Activated CD4-positive, alpha-beta T cell treated with anti-CD3 and anti-CD28 coated beads, Interleukin-2, amount 50 U/mL, for 1 hour (primary cell): ENCODE measurements around the gene KCNQ1OT1.
A peak's percentile ranks its signal among the peaks of the same experiment; 100 is the strongest.

ENCODE experiments used
- DNase-seq: peaks from one replicate; pipeline ENCODE4 v3.0.0-alpha.2; 2020

The KCNQ1OT1 gene

DNA sequence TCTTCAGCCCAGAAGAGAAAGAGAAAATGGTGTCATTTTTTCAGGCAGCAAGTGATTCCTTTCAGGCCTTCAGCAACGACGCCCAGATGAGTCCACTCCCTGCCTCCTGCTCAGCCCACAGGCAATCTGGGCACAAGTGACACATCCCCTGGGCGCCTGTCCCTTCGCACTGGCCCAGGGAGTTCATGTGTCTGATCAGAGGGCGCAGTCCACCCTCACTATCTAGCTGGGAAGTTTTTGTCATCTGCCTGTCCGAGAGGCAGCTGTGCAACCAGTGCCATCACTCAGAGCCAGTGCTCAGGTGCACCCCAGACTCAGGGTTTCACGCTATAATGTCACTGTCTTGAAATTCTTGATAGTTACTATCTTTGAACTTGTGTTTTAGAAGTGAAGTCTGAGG, 1.4 kb upstream of the KCNQ1OT1 start:
- DNase-seq: no peak

DNA sequence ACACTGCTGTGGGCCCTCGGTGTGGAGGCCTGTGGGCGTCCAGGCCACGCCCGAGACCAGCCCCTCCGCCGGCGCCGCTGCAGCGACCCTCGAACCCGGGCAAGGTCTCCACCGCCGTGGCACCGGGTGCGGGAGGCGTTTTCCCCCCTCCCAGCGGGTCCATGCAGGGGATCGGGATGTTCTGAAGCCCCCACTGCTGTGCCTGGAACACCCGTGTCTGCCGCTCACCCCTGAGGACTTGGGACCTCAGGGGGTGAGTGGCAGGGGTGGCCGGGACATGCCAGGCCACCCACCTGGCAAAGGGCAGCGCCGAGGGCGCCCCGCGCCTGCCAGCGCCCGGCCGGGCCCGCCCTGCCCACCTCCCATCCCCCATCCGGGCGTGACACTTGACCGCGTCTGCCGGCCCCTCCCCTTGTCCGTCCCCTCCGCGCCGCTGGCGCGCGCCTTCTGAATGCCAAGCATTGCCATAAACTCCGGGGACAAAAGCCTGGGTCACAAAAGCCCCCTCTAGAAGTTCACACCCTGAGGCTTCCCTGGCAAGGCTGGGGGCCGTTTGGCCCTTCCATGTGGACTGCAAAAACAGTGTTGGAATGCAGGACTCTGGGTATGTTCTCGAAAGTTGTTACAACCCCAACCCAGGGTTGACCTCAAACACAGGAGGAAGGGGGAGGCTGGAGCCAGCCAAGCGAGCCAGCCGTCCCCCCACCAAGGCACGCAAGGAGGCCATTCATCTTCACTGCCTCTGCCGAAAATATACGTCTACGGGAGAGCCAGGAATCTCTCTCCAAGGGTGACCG, 819 bp upstream of the KCNQ1OT1 start:
- peak; percentile 6 for DNase-seq

DNA sequence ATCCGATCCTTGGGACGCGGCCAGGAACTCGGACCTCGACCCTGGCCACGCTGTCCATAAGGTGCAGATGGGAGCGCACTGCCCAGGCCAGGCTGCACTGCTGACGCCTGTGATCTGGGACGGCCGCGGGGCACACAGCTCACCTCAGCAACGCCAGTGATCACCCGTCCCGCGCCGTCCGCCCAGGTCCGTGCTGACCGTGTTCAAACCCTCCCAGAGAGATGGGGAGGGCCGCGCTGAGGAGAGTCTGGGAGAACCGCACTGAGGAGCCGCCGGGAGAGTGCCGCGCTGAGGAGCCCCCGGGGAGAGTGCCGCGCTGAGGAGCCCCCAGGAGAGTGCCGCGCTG, 636 bp downstream of the KCNQ1OT1 start:
- no peak for DNase-seq

DNA sequence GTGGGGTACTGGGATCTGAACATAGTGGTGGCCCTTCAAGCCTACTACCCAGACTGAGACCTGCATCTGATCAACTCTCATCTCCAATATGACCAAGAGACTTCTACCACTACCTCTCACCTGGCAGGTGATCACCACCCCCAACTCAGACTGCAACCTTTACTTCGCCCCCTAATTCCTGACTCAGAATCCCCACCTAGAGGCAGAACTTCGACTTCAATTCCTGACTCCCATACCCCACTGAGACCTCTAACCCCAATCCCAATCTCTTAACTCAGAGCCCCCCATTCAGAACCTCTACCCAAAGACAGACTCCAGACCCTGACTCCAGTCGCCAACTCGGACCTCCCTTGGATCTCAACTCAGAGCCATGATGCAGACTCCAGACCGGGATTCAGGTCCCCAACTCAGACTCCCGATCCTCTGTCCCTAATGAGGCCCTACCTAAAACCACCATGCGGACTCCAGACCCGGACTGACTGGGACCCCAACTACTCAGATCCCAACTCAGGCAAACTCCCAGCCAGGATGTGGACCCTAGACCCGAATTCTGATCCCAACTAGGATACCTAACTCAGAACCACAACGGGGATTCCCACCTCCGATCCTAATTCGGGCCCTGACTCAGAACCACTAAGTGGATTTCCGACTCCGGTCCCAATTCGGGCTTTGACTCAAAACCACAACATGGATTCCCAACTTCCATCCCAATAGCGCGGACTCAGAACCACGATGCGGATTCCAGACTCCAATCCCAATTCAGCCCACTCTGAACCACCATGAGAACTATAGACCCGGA, 1.2 kb downstream of the KCNQ1OT1 start:
- DNase-seq: no peak

DNA sequence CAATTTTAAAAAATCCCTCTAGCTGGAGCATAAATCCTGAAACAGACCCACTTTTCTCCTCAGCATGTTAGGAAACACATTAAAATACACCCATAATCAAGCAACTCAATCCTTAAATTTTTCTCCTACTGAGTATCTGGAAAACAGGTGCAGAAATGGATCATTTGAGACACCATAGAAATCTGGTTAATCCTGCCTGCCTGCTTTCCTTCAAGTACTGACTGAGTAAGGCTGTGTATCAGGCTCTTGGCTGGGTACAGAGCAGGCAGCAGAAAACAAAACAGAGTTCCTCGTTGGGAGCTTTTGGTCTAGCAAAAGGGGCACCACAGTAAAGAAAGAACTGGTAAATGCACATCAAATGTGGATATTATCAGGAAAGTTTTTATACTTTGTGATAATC, 1.9 kb downstream of the KCNQ1OT1 start:
- DNase-seq: no peak

DNA sequence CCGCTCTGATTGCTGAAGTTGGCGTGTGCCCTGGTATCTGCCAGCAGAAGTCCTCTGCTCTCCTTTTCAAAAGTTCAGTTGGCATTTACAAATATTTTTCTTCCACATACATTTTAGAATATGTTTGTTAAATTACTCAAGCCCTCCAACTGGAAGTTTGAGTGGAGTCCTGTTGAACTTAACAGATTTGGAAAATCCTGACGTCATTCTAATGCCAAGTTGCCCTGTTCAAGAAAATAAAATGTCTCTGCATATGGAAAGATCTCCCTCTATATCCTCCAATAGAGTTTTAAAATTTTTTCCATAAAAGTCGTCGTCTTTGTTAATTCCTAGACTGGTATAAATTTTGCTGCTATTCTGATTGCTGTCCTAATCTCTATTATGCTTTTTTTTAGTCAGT, 3.3 kb downstream of the KCNQ1OT1 start:
- DNase-seq: no peak

DNA sequence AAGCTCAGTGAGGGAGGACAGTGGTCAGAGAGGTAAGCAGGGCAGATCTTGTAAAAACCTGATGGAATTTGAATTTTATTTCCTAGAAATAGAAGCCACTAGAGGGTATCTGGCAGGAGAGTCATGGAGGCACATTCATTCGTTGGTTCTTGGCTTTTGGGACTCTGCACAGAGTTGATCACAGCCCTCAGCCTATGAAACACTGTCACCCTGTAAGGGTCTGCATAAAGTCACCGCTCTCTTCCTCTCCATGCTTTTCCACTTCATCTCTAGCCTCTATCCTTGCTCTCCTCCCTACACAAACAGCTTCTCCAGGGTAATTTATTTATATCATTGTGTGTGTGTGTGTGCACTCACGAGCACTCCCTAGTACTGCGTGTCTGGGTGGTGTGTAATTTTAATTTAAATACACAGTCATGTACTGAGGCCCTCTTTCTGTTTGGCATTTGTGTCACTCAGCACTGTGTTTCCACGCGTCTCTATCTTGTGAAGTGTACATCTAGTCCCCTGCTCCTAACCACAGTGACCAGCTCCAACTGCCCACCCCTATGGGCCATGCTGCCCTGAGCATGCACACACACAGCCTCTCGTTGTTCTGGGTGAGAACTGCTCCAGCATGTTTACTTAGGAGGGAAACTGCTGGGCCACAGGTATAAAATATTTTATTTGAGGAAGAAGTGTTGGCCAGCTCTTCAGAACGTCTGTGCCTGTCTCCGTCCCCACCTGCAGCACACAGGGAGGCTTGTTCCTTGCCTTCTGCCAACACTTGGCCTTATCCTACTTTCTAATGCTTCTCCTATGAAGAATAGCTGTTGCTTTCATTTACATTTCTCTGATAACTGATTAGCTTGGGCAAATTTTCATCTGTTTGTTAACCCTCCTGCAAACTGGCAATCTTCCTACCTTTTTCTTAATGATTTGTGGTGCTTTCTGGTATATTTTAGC, 4.5 kb downstream of the KCNQ1OT1 start:
- DNase-seq: no peak

DNA sequence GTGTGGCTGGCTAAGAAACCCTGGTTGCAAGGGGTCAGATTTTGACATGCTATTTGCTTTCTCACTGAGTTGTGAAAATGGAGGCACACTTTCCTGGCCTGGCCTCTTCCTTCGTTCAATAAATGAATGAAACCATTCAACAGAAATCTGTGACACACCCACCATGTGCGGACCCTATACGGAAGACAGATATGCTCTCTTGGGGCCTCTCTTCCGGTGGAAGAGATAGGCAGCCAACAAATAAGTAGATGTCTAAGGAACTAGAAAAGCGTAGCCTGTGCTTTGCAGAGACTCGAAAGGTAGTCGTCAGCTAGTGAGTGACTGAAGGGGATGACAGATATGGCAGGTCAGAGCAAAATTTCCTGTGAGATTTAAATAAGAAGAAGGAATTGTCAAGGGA, 5.3 kb downstream of the KCNQ1OT1 start:
- no peak for DNase-seq

DNA sequence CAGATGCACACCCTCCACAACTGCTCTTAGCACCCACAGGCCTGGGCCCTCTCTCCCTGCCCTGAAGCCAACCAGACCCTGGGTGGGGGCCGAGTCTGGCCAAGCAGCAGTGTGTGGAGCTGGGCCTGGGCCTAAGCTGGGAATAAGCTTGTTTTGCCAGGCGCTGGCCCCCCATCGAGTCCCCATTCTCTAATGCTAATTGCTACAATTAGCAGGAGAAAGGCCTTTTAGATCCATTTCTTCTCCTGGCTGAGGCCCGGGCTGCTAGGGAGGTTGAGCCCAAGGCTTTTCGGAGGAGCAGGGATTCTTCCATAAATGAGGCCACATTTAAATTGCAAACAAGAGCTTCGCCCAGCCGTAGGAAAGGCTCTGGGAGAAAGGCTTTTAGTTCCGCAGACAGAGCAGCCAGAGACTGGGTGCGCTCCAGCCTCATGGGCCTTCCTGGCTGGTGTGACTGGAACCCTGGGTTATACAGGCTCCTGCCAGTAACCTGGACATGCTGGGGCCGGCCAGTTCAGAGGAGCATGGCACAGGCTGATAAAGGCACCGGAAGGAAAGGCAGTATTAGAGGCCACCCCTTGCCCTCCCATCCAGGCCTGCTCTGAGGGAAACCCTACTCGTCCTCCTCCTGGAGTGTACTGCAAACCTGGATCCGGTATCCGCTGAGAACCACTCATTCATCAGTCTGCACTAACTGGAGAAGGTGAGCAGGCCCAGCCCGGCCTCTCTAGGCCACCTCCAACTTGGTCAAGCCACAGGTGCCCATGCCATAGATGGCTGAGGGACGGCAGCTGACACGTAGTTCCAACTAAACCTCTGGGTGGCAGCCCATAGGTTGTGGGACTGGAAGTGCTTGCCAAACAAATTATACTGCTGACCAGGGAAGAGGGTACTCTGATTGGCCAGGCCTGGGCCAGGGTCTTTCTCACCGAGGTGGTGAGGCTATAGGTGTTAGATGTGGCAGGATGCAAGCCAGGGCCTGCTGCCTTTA, 6.2 kb downstream of the KCNQ1OT1 start:
- DNase-seq: no peak

DNA sequence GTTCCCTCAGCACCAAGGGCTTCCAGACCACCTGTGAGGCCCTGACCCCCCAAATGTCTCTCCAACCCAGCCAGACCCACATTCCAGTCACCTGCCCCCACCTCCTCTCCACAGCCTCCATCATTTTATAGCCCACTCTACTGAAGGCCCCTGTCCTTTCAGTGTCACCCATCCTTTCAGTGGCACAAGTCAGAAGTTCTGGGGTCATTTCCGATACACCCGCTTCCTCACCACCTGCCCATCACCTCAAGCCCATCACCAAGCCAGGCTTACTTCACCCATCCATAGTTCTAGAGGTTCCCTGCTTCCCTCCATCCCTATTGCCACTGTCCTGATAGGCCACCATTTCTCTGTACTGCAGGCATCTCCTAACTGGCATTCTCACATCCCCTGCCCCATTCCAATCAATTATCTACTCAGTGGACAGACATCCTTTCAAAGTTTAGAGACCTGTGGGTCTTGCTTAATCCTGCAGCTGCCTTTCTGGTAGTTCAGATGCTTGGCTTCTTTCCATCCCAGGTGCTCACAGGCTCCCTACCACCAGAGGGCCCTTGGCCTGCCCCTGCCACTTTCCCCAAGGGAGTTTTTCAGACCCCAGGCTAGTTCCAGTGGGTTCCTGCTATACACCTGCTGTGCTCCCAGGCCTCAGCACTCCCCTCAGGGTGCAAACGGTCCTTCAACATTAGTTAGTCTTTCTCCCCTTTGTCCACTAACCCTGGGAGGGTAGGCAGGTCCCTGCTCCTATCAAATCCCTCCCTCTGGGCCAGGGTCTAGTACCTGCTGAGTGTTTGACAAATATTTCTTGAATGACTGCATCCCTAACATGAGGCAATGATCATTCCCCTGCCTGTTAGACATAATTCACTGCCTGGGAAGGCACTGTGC, 7.6 kb downstream of the KCNQ1OT1 start:
- DNase-seq: no peak

DNA sequence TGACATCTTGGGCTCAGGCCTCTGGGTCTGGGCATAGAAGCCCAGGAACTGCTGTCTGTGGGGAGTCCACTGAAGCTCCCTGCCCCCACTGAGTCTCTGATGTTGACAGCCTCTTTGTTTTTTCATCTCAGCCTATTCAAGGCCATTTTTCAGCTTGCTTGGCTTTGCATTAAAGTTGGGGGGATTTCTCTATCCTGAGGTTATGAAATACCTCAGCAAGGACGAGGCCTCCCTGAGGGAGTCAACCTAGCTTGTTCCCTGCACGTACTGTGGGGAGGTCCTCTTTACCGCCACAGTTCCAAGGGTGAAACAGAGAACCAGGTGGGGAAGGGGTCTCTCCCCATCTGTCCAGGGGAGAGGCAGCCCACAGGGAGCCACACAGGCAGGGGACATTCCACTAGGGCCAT, 8.4 kb downstream of the KCNQ1OT1 start:
- no peak for DNase-seq

DNA sequence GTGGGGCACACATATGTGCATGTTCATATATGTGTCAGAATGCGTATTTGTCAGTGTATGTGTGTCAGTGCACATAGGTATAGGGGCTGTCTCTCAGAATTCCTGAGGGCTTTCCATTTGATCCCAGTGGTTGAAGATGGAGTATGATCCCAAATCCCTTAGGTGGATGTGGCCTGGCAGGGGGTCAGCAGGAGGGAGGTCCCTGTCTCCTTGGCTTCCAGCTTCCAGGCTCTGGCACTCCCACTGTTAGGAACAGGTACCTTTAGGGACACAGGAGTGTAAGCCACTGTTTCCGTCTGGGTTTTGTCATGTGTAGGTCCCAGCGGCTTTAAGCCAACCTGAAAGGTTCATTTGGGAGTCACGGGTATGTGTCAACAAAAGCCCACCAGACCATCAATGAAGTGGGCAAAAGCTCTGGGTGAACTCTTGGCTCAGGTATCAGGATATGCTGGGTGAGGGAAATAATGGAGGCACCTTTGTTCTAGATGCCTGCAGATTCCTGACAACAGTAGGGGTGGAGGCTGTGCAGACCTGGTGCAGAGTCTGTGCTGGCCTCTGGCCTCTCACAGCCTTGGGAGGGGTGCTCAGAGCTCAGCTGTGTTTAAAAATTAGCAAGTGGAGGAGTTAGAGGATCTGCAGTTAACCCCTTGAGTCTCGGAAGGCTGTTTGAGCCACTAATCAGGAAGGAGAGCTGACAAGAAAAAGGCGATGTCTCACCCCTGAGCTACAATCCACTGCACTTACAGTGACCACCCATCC, 9.0 kb downstream of the KCNQ1OT1 start:
- no peak for DNase-seq

DNA sequence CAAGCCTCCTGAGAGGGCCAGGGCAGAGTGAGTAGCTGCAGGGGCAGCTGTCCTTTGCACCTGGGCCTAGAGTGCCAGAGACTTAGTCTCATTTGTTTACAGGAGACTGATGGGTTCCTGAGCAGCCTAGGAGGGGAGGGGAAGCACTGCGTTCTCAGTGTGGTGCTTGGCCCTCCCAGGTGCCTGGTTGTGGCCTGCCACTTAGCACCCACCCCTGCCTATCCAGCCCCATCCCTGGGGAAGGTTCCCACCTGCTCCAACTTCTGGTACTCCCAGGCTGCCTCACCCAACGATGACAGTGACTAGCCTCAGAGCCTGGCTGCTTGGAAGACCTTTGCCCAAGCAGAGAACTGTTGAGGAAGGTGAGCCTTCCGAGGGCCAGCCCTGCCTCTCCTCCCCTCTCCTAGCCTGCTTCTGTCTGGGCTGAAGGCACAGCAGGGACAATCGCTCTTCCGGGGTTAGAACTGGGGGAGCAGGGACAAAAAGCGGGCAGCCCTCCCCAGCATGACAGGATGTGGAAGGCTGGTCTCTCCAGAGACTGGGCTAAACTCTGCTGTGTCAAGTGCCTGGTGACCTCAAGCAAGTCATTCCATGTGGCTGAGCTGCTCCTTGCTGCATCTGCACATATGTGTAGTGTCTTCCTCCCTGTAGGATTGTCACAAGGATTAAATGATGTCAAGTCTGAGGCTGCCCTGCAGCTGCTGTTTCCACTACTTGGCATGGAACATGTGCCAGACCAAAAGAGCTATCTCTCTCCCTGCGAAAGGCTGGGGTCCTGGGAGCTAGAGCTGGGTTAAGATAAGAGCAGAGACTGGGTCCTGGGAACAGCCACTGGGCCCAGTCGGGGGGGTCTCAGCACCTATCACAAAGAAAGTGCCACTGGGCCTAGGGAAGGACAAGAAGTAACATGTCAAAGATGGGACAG, 9.9 kb downstream of the KCNQ1OT1 start:
- DNase-seq: no peak

DNA sequence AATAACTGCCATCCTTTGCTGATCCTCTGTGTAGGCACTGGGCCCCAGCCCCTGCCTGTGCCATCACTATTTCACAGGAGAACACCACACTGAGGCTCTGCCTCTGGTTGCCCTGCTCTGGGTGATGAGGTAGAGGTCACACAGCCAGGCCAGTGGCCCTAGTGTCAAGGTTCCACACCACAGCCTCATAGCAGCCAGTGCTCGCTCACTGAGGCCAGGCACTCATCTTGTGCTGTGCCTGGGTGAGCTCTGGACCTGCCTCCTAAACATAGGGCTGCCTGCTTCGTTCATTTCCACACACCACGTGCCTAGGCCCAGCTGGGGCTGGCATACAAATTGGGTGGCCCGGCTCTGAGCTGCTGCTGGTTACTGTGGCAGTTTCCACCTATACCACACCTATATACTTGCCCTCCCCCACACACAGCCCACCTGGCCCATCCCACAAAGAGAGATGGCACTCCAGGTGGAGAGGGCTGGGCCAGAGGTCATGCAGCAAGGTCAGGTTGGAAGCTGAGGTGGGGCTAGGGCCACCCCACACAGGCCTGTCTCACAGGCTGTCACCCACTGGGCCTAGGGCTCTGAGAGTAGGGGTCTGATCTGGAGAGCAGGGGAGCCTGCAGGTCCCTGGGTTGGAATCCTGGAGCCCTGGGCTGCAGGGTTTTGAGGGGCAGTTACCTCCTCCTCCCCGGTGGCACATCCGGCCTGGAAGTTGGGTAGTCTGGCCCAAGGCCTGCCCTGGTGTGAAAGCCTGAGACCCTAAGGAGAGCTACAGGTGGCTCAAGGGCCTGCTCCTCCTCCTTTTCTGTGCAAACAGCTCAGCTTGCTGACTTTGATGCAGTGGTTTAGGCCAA, 11.2 kb downstream of the KCNQ1OT1 start:
- no peak for DNase-seq

DNA sequence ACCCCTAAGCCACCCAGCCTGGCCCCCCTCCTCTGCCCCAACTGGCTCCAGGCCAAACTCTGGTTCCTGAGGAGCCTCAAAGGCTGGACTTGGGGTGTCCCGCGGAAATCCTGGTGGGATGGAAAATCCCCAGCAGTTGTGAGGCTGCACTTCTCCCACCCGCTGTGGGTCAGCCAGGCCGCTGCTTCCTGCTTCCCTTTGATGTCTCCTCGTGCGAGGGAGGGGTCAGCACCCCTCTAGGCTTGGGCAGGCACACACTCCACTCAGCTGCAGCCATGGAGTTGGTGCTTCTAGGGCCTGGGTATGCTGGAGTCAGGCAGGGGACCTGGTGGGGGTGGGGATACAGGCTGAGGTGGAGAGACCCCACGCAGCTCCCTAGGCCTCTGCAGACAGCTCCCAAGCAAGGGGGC, 12.0 kb downstream of the KCNQ1OT1 start:
- DNase-seq: no peak

DNA sequence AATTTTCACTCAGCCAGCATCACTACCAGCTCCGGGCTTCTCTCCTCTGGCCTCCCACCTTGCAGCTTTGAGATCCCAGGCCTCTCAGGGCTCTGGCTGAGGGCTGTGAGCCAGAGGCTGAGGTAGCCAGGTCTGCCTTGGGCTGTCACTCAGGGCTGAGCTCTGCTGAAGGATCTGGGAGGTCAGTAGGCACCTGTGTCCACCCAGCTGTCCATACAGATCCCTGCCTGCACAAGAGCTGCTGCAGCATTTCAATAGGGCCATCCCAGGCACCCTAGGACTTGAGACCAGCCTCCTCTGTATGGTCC, 12.6 kb downstream of the KCNQ1OT1 start:
- no peak for DNase-seq

DNA sequence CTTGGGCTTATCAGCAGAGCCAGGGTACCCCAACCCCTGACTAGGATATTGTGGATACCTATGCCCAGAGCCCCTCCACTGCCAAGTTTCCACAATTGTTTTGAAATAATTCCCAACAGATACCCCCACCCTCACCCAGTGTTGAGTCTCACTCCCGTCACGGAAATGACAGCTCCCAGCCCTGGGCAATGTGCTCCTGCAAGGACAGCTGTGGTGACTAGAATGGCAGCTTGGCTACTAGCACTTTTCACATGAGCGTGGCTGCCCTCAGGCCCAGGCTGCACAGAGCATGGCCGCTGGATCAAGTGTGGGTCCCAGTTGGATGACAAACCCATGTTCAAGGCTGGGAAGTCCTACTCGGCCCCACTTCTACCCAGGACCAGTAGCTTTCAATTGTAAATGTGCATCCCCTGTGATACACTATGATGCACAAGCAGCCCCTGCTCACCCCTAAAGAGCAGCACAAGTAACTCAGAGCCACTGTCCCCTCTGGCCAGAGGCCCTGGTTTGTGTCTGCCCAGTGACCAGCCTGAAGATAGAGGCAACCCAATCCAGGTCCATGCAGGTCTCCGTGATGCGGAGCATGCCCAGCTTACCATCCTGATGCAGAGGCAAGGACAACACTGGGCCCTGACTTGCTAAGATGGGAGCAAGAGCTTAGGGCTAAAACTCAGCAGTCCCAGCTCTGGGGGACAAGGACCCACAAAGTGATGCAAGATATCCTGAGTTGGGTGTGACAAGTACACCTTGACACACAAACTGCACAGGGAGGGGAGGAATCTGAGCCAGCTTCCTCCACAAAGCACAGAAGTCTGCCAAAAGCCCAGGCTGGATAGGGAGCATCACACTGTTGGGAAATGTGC, 13.2 kb downstream of the KCNQ1OT1 start:
- DNase-seq: no peak
